K562 (cell line): ENCODE measurements around the gene PPCDC. TPM values are rescaled to one million over a fixed set of nuclear protein-coding genes. Genes with fewer than 3 reads are reported as not detected.

Experiments
- ATAC-seq: fragments of 200-7000 bp; cut with Tn5 transposase; 3 replicates; pipeline ENCODE4 v1.9.1; 2020; ENCODE audit warnings: moderate library complexity
- BruUV-seq: library from RNA; stranded (reverse); fragments of 400-500 nt; replicated peaks from 2 replicates; lab custom pipeline; 2021; lab: Mats Ljungman, UMichigan
- CTCF ChIA-PET: fragments of 300-600 bp; formaldehyde crosslinking; extraction: SDS; loops from one replicate; lab custom pipeline; 2021; ENCODE audit warnings: low intra/inter-chr PET ratio; lab: Yijun Ruan, JAX
- POLR2A ChIA-PET: fragments of 300-600, 350-650 bp; sonication (Branson Sonifier 250); formaldehyde crosslinking; extraction: SDS; loops from one replicate; lab custom pipeline; 2021; ENCODE audit warnings: antibody characterized with exemption, inconsistent platforms; lab: Yijun Ruan, JAX
- DNase-seq, 4 experiments: peaks; one replicate each; pipeline versions ENCODE4 v3.0.0 to v3.0.0-alpha.2; 2011 to 2018; ENCODE audit warnings: low spot score in 3 of 4, mixed read lengths in 3 of 4; ENCODE audit errors: extremely low read depth in 1 of 4
- FAIRE-seq: peaks from 2 replicates; lab custom pipeline; 2011; peaks lifted over from hg19 to GRCh38; lab: Jason Lieb, UNC
- H2AFZ ChIP-seq: 2 replicates; pipeline ENCODE4 v1.6.0; 2011; ENCODE audit warnings: low read depth, low read length, control low read depth, inconsistent platforms
- H3K27ac ChIP-seq: fragments of 200-600 bp; 3 replicates; pipeline ENCODE4 v1.8.0; 2011; ENCODE audit warnings: low read depth, mild to moderate bottlenecking, control low read depth, inconsistent platforms, low read length, moderate library complexity, mixed read lengths; ENCODE audit errors: extremely low read depth
- H3K27me3 ChIP-seq, 2 experiments: fragments of 300-600 bp in 1 of 2; 2 replicates in 1 of 2; 3 replicates in 1 of 2; pipeline versions ENCODE4 v1.6.0 to v1.8.0; 2011; ENCODE audit warnings: inconsistent platforms in 2 of 2, low read length in 2 of 2, mild to moderate bottlenecking in 1 of 2, mixed read lengths in 1 of 2, moderate library complexity in 1 of 2; ENCODE audit not compliant: control insufficient read depth in 2 of 2, insufficient read depth in 2 of 2
- H3K36me3 ChIP-seq: fragments of 300-600 bp; 3 replicates; pipeline ENCODE4 v1.8.0; 2011; ENCODE audit warnings: mild to moderate bottlenecking, low read length, inconsistent platforms; ENCODE audit not compliant: control insufficient read depth, insufficient read depth
- H3K4me1 ChIP-seq, 2 experiments: fragments of 200-600 bp in 1 of 2; replicated peaks in 1 of 2; 2 replicates in 1 of 2; 3 replicates in 1 of 2; pipeline versions ENCODE4 v1.5.1 to v1.8.0; 2011; ENCODE audit warnings: inconsistent platforms in 2 of 2, low read length in 2 of 2, mild to moderate bottlenecking in 1 of 2, mixed read lengths in 1 of 2, moderate library complexity in 1 of 2; ENCODE audit not compliant: control insufficient read depth in 2 of 2, insufficient read depth in 2 of 2
- H3K4me2 ChIP-seq: 2 replicates; pipeline ENCODE4 v1.6.1; 2011; ENCODE audit warnings: low read length, control low read depth, inconsistent platforms, mixed read lengths; ENCODE audit not compliant: insufficient read depth
- H3K4me3 ChIP-seq: fragments of 200-600 bp; sonication (generic), shearing (Covaris generic); 2 replicates; pipeline ENCODE4 v1.5.1; 2016; ENCODE audit warnings: control low read depth, inconsistent platforms
- H3K79me2 ChIP-seq: fragments of 200-600 bp; 3 replicates; pipeline ENCODE4 v1.8.0; 2011; ENCODE audit warnings: low read length, inconsistent platforms; ENCODE audit not compliant: control insufficient read depth, insufficient read depth
- H3K9ac ChIP-seq, 2 experiments: 2 replicates each; pipeline versions ENCODE4 v1.6.0 to v1.6.1; 2011; ENCODE audit warnings: low read depth in 2 of 2, low read length in 2 of 2, control low read depth in 1 of 2, inconsistent platforms in 1 of 2, mild to moderate bottlenecking in 1 of 2, mixed read lengths in 1 of 2; ENCODE audit not compliant: insufficient read depth in 1 of 2
- H3K9me1 ChIP-seq: one replicate; pipeline ENCODE4 v1.6.0; 2011; ENCODE audit warnings: inconsistent platforms, mild to moderate bottlenecking, low read length, moderate library complexity; ENCODE audit not compliant: control insufficient read depth, insufficient read depth
- H3K9me3 ChIP-seq: replicated peaks from 2 replicates; pipeline ENCODE4 v1.5.1; 2011; ENCODE audit warnings: low read depth, low read length, inconsistent platforms; ENCODE audit not compliant: control insufficient read depth, insufficient read depth
- H4K20me1 ChIP-seq: replicated peaks from 2 replicates; pipeline ENCODE4 v1.6.1; 2011; ENCODE audit warnings: low read length, inconsistent platforms, mixed read lengths; ENCODE audit not compliant: control insufficient read depth, insufficient read depth
- COPS2 ChIP-seq: fragments of 450-650 bp; conservative IDR thresholded peaks from 2 replicates; pipeline ENCODE4 v1.6.1; 2016; ENCODE audit warnings: mild to moderate bottlenecking, moderate library complexity
- DDX20 ChIP-seq: fragments of 450-650 bp; IDR thresholded peaks from 2 replicates; pipeline ENCODE4 v1.6.1; 2016; ENCODE audit warnings: missing genetic modification characterization, low read depth, mild to moderate bottlenecking, missing compliant biosample characterization, moderate library complexity
- DPF2 ChIP-seq: fragments of 450-650 bp; IDR thresholded peaks from 2 replicates; pipeline ENCODE4 v1.6.1; 2016
- GMEB1 ChIP-seq: fragments of 250-450 bp; sonication (Bioruptor Pico); IDR thresholded peaks from 2 replicates; pipeline ENCODE4 v1.4.0; 2020; ENCODE audit warnings: mild to moderate bottlenecking
- HDGF ChIP-seq: fragments of 450-650 bp; IDR thresholded peaks from 2 replicates; pipeline ENCODE4 v1.6.1; 2016
- MCM3 ChIP-seq: fragments of 450-650 bp; IDR thresholded peaks from 2 replicates; pipeline ENCODE4 v1.6.1; 2016
- PCBP1 ChIP-seq: fragments of 200-400 bp; formaldehyde crosslinking; IDR thresholded peaks from 2 replicates; pipeline ENCODE4 v1.6.1; 2018; ENCODE audit warnings: mild to moderate bottlenecking, low read depth, low read length; ENCODE audit not compliant: poor library complexity, severe bottlenecking
- PKNOX1 ChIP-seq: fragments of 450-650 bp; IDR thresholded peaks from 2 replicates; pipeline ENCODE4 v1.6.1; 2016
- TRIM28 ChIP-seq: fragments of 450-650 bp; IDR thresholded peaks from 2 replicates; pipeline ENCODE4 v1.6.1; 2017
- ZBTB26 ChIP-seq: fragments of 450-650 bp; formaldehyde crosslinking; IDR thresholded peaks from 2 replicates; pipeline ENCODE4 v1.4.0; 2022; ENCODE audit warnings: missing genetic modification characterization
- ZNF121 ChIP-seq: sonication (generic); formaldehyde crosslinking; conservative IDR thresholded peaks from 2 replicates; pipeline ENCODE4 v1.8.0; 2022; ENCODE audit warnings: missing genetic modification reagents
- WGBS: fragments of 100-300 bp; shearing (Covaris generic); methylation state at CpG from one replicate; pipeline ENCODE4 v1.1.6; 2016; ENCODE audit warnings: low coverage, mixed read lengths; ENCODE audit not compliant: insufficient coverage; ENCODE audit errors: missing lambda C conversion rate; 5-methylcytosine and 5-hydroxymethylcytosine counted together
- in situ Hi-C: fragments of 300-500 bp; cut with MboI; formaldehyde crosslinking; loops from 4 replicates; pipeline ENCODE4 v1.15.0; 2018; ENCODE audit warnings: inconsistent platforms, mixed read lengths
- intact Hi-C: fragments of 100-400 bp; cut with micrococcal nuclease; formaldehyde crosslinking; loops from 2 replicates; pipeline ENCODE4 v1.14.2; 2022
- polyA plus RNA-seq, 8 experiments: library from polyadenylated mRNA; depleted of rRNA in 4 of 8; stranded (reverse) in 5 of 8; unstranded in 3 of 8; fragments of >200 nt; fragmentation: Nextera tagmentation in 2 of 8; fragmentation: Illumina TruSeq in 1 of 8; extraction: Ambion mirVana in 2 of 8; extraction: Trizol in 1 of 8; gene quantifications; 2 replicates each; pipeline versions ENCODE4 v1.2.1 to v1.2.3, GENCODE V29; 2011 to 2014; ENCODE audit warnings: inconsistent platforms in 1 of 8, missing spikeins in 1 of 8
- total RNA-seq, 7 experiments: library from RNA; depleted of rRNA in 6 of 7; stranded (reverse); fragments of >200 nt in 6 of 7; fragmentation: Illumina TruSeq in 2 of 7; extraction: Trizol in 2 of 7; gene quantifications; 2 replicates each; pipeline versions ENCODE4 v1.2.1 to v1.2.3, GENCODE V29; 2011 to 2021; ENCODE audit warnings: low replicate concordance in 1 of 7

PPCDC gene
- total and polyA plus RNA-seq, 9 of the 15 experiments (the other 6 are each of a cell fraction or from before 2014, with no cell fraction given): 10.9 to 53.6 (median 16.7) TPM

GRCh38 chr15:75045332-75046015 lies 22.1 kb downstream of the PPCDC start:
- Histone ChIP-seq H3K27me3 (no peaks in the 10 kb centered on the region), H3K27ac (no peak overlapping the region), H3K9me1 (no peaks in the 10 kb centered on the region)
- TF ChIP-seq DDX20 (no peak), DPF2 (no peak), ZNF121 (CRISPR knock-in tag) (peak; percentile 46)
- TF ChIP-seq, all 486 proteins: peak for 1
- ATAC-seq (no peak), DNase-seq (no peak), FAIRE-seq (no peak)
- Histone ChIP-seq H3K9me3 (no peaks in the 10 kb centered on the region), H2AFZ (no peak overlapping the region), H3K79me2 (peaks cover 2% of the 10 kb centered on the region; the same call in 1 of the 3 replicates), H3K4me2 (no peak overlapping the region), H3K4me1 (peaks cover 37 to 47% of the 10 kb centered on the region in 2 experiments), H3K4me3 (no peak overlapping the region), H3K36me3 (peaks cover 19% of the 10 kb centered on the region; the same call in 1 of the 3 replicates), H4K20me1 (no peaks in the 10 kb centered on the region), H3K9ac (no peak overlapping the region)
- in situ Hi-C loops (no loop called here), intact Hi-C loops (no loop called here)
- CTCF ChIA-PET: no interaction called here
- BruUV-seq: TSS peak; percentile 22
- POLR2A ChIA-PET: interaction anchor here (0.9 to 1.5 kb wide), 2 partner anchors 8 to 20 kb away, joined by 5 read pairs; no protein-coding TSS in a partner anchor
- 80% methylated on average over 5 of the region's 6 CpGs for WGBS

- H2AFZ ChIP-seq: no peak overlapping the region
- no TSS peak for BruUV-seq
- H3K9me3 ChIP-seq: no peaks in the 10 kb centered on the region
- peaks cover 28 to 32% of the 10 kb centered on the region in 2 experiments for H3K4me1 ChIP-seq
- no peaks in the 10 kb centered on the region for H3K27me3 ChIP-seq
- intact Hi-C loops: no loop called here
- no peak overlapping the region for H3K4me2 ChIP-seq
- no peak overlapping the region for H3K4me3 ChIP-seq
- POLR2A ChIA-PET: no interaction called here
- no peak for FAIRE-seq
- H4K20me1 ChIP-seq: no peaks in the 10 kb centered on the region
- DNase-seq: no peak
- ATAC-seq: no peak
- no peak overlapping the region for H3K27ac ChIP-seq
- in situ Hi-C loops: no loop called here
- H3K36me3 ChIP-seq: peaks cover 19% of the 10 kb centered on the region; the same call in 1 of the 3 replicates
- CTCF ChIA-PET: no interaction called here
- no peaks in the 10 kb centered on the region for H3K9me1 ChIP-seq
- no peak overlapping the region for H3K9ac ChIP-seq
- peaks cover 2% of the 10 kb centered on the region; the same call in 1 of the 3 replicates for H3K79me2 ChIP-seq
- 96% methylated on average over 9 of the region's 10 CpGs for WGBS
- TF ChIP-seq HDGF (no peak), PKNOX1 (no peak), COPS2 (no peak), TRIM28 (no peak), PCBP1 (no peak), GMEB1 (no peak), MCM3 (no peak), ZBTB26 (no peak)
These were observed 25.0 kb downstream of the PPCDC start for GRCh38 chr15:75048394-75048793.
